GM18508 (cell line): ENCODE data around the gene ZNF280B.
"Not testable (repeated sequence)": the region's sequence is repeated elsewhere in the genome, so short reads cannot be mapped to it uniquely, and the experiment has no call there.

Experiments used
- ATAC-seq: cut with Tn5 transposase; IDR thresholded peaks from one replicate; pipeline ENCODE4 v1.9.1; 2021; ENCODE audit warnings: moderate number of reproducible peaks; ENCODE audit not compliant: insufficient read depth, unreplicated experiment

The ZNF280B gene

GRCh38 chr22:22442928-22443709, 65.4 kb downstream of the ZNF280B start:
- ATAC-seq, result no peak

- ATAC-seq, result not testable (repeated sequence)
Observed at GRCh38 chr22:22441626-22442025, 66.9 kb downstream of the ZNF280B start.

- no peak for ATAC-seq
Observed at GRCh38 chr22:22440188-22440587, 68.4 kb downstream of the ZNF280B start.
